DOHH2 (cell line): ENCODE results near the gene SHISA3.
"Not testable (repeated sequence)": the region's sequence is repeated elsewhere in the genome, so short reads cannot be mapped to it uniquely, and the experiment has no call there.

Experiments
- H3F3A ChIP-seq: fragments of 200-600 bp; sonication (generic), shearing (Covaris generic); 2 replicates; pipeline ENCODE4 v1.6.0; 2016; ENCODE audit warnings: antibody characterized with exemption, mild to moderate bottlenecking; ENCODE audit not compliant: control insufficient read depth, insufficient read depth
- H3K27ac ChIP-seq: fragments of 200-600 bp; sonication (generic); 2 replicates; pipeline ENCODE4 v1.5.1; 2014; ENCODE audit warnings: low read depth, mild to moderate bottlenecking, low read length, moderate library complexity
- H3K27me3 ChIP-seq: fragments of 200-600 bp; sonication (generic); 2 replicates; pipeline ENCODE4 v1.6.1; 2014; ENCODE audit warnings: mild to moderate bottlenecking, low read length, mixed read lengths; ENCODE audit not compliant: control insufficient read depth
- H3K36me3 ChIP-seq: fragments of 200-600 bp; sonication (generic); 2 replicates; pipeline ENCODE4 v1.6.1; 2014; ENCODE audit warnings: mild to moderate bottlenecking, low read length, moderate library complexity, mixed read lengths; ENCODE audit not compliant: control insufficient read depth
- H3K4me1 ChIP-seq: fragments of 200-600 bp; sonication (generic); 2 replicates; pipeline ENCODE4 v1.6.1; 2014; ENCODE audit warnings: mild to moderate bottlenecking, low read length, mixed read lengths; ENCODE audit not compliant: control insufficient read depth
- H3K4me2 ChIP-seq: fragments of 200-600 bp; sonication (generic); 2 replicates; pipeline ENCODE4 v1.6.0; 2014; ENCODE audit warnings: mild to moderate bottlenecking, low read length, moderate library complexity
- H3K4me3 ChIP-seq: fragments of 200-600 bp; sonication (generic); 2 replicates; pipeline ENCODE4 v1.5.1; 2014; ENCODE audit warnings: mild to moderate bottlenecking, low read length, mixed read lengths
- H3K79me2 ChIP-seq: fragments of 200-600 bp; sonication (generic); 2 replicates; pipeline ENCODE4 v1.6.1; 2014; ENCODE audit warnings: mild to moderate bottlenecking, low read length, mixed read lengths; ENCODE audit not compliant: control insufficient read depth
- H3K9me2 ChIP-seq: fragments of 200-600 bp; sonication (generic); replicated peaks from 2 replicates; pipeline ENCODE4 v1.6.1; 2014; ENCODE audit warnings: mild to moderate bottlenecking, low read length, mixed read lengths; ENCODE audit not compliant: control insufficient read depth
- H3K9me3 ChIP-seq: fragments of 200-600 bp; sonication (generic); 2 replicates; pipeline ENCODE4 v1.6.1; 2014; ENCODE audit warnings: antibody characterized with exemption, low read length, mixed read lengths; ENCODE audit not compliant: control insufficient read depth, insufficient read depth
- H4K20me1 ChIP-seq: fragments of 200-600 bp; sonication (generic); 2 replicates; pipeline ENCODE4 v1.6.0; 2014; ENCODE audit warnings: low read depth, mild to moderate bottlenecking, antibody characterized with exemption, low read length, moderate library complexity; ENCODE audit not compliant: control insufficient read depth, insufficient read depth
- EZH2phosphoT487 ChIP-seq: fragments of 200-600 bp; sonication (generic); IDR thresholded peaks from 2 replicates; pipeline ENCODE4 v1.6.1; 2017; ENCODE audit warnings: borderline replicate concordance, mild to moderate bottlenecking, antibody characterized with exemption, low read length, moderate library complexity, mixed read lengths
- TF ChIP-seq, protein P1 (sequence below): fragments of 200-600 bp; sonication (generic); IDR thresholded peaks from one replicate; pipeline ENCODE4 v1.5.1; 2014; ENCODE audit warnings: antibody characterized with exemption, mild to moderate bottlenecking, low read depth, low read length; ENCODE audit not compliant: poor library complexity, severe bottlenecking

The SHISA3 gene

DNA sequence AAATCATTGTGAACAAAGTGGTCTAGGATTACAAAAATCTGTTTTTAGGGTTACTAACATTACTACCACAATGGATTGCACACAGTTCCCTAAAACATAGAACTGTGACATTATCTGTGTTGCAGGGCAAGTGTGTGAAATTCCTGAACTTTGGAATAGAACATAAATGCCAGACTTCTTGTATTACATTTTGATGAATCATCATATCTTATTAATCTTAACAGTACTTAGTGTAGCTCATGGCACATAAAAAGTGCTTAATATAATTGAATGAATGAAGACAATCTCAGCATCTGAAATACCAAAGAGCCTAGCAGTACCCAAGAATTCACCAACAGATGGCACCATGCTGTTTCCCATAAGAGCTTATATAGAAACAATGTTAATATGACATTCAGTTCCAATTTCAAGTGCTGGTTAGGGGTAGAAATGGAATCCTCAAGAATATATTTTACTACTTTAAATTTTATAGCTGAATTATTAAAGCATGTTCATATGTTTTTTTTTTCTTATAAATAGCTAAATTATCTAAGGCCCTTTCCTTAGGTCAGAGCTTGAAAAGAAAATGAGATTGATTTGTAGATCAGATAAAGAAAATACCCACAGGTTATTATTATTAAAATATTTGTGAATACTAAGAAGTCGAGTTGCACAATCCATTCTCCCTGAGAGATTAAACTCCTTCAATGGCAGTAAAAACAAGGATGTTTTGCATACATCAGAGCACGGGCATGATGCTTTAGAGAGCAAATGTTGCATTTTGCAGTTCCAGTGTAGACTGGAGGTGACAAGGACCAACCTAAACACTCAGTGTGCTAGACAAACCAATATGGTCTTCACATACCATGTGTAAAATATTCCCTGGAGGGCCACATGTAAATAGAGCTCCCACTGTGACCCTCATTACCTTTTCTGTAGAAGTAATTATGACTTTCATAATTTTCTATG is 25.7 kb upstream of the SHISA3 start:
- Histone ChIP-seq H3K36me3 (no peaks in the 10 kb centered on the region), H3K4me3 (no peak overlapping the region), H3K79me2 (no peaks in the 10 kb centered on the region), H3K4me2 (no peak overlapping the region), H3K4me1 (no peaks in the 10 kb centered on the region), H3K27ac (no peak overlapping the region), H4K20me1 (no peaks in the 10 kb centered on the region), H3K27me3 (no peaks in the 10 kb centered on the region), H3F3A (no peaks in the 10 kb centered on the region), H3K9me3 (no peaks in the 10 kb centered on the region), H3K9me2 (no peaks in the 10 kb centered on the region)
- TF ChIP-seq, protein P1, sequence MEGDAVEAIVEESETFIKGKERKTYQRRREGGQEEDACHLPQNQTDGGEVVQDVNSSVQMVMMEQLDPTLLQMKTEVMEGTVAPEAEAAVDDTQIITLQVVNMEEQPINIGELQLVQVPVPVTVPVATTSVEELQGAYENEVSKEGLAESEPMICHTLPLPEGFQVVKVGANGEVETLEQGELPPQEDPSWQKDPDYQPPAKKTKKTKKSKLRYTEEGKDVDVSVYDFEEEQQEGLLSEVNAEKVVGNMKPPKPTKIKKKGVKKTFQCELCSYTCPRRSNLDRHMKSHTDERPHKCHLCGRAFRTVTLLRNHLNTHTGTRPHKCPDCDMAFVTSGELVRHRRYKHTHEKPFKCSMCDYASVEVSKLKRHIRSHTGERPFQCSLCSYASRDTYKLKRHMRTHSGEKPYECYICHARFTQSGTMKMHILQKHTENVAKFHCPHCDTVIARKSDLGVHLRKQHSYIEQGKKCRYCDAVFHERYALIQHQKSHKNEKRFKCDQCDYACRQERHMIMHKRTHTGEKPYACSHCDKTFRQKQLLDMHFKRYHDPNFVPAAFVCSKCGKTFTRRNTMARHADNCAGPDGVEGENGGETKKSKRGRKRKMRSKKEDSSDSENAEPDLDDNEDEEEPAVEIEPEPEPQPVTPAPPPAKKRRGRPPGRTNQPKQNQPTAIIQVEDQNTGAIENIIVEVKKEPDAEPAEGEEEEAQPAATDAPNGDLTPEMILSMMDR, result peak; percentile 61
- no peak for TF ChIP-seq EZH2phosphoT487

DNA sequence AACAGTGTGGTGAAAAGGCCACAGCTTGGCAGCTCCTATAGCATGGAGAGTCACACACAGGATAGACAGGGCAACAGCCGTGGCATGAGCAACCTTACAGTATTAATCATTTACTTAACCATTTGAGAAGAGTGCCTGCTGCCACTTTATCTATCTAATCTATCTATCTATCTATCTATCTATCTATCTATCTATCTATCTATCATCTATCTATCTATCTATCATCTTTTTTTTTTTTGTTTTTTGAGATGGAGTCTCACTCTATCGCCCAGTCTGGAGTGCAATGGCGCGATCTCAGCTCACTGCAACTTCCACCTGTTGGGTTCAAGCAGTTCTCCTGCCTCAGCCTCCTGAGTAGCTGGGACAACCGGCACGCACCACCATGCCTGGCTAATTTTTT is 25.0 kb upstream of the SHISA3 start:
- H3K27me3 ChIP-seq, H4K20me1 ChIP-seq, H3K36me3 ChIP-seq, H3K4me3 ChIP-seq, H3K4me2 ChIP-seq, H3F3A ChIP-seq, H3K9me2 ChIP-seq, H3K27ac ChIP-seq, H3K79me2 ChIP-seq, H3K9me3 ChIP-seq, H3K4me1 ChIP-seq: not testable (repeated sequence)

DNA sequence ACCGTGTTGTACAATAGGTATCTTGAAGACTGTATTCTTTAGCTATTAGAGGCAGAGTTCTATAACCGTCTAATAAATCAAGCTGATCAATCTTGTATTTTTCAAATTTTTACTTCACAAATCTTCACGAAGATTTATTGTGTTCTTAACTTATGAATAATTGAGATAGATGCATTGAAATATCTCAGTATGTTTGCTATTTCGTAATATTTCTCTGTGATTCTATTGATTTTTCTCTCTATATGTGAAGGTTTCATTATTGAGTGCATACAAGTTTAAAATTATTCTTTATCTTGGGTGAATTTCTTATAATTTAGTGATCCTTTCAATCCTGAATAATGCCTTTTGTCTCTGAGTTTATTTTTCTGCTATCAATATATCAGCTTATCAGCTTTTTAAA is 19.8 kb upstream of the SHISA3 start:
- Histone ChIP-seq H3K4me2 (no peak overlapping the region), H3F3A (no peaks in the 10 kb centered on the region), H3K79me2 (no peaks in the 10 kb centered on the region), H3K27ac (no peak overlapping the region), H4K20me1 (no peaks in the 10 kb centered on the region), H3K4me1 (no peaks in the 10 kb centered on the region), H3K4me3 (no peak overlapping the region), H3K36me3 (no peaks in the 10 kb centered on the region), H3K27me3 (0 out of 2 replicates have a peak, but pooled peaks cover 4% of the 10 kb centered on the region), H3K9me3 (no peaks in the 10 kb centered on the region), H3K9me2 (no peaks in the 10 kb centered on the region)
- TF ChIP-seq EZH2phosphoT487, result no peak
- TF ChIP-seq, protein P1, result no peak

DNA sequence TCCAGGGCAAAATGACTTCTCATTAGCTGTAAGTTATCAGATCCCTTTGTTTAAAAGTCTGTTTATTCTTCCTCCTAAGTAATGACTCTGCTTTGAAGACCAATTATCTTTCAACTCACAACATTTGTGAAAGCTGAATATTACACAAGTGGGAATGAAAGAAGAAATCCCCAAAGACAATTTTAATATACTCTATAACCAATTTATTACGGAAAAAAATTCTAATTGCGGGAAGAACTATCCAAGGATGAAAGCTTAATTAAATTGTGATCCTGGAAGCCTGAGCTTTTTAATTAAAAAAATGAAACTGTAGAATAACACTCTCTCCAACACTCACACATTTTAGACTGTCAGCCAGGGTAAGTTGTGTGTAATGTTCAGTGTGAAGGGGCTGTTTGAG is 15.6 kb upstream of the SHISA3 start:
- no peak overlapping the region for H3K4me3 ChIP-seq
- TF ChIP-seq, protein P1, result no peak
- no peak for TF ChIP-seq EZH2phosphoT487
- no peaks in the 10 kb centered on the region for H3K79me2 ChIP-seq
- no peaks in the 10 kb centered on the region for H3K9me3 ChIP-seq
- H3K9me2 ChIP-seq, result no peaks in the 10 kb centered on the region
- no peak overlapping the region for H3K27ac ChIP-seq
- H3K4me2 ChIP-seq, result no peak overlapping the region
- no peaks in the 10 kb centered on the region for H3F3A ChIP-seq
- H3K4me1 ChIP-seq, result no peaks in the 10 kb centered on the region
- no peaks in the 10 kb centered on the region for H4K20me1 ChIP-seq
- 0 out of 2 replicates have a peak, but pooled peaks cover 4% of the 10 kb centered on the region for H3K27me3 ChIP-seq
- H3K36me3 ChIP-seq, result no peaks in the 10 kb centered on the region
